ENCODE results near the gene KYNU.

DNA sequence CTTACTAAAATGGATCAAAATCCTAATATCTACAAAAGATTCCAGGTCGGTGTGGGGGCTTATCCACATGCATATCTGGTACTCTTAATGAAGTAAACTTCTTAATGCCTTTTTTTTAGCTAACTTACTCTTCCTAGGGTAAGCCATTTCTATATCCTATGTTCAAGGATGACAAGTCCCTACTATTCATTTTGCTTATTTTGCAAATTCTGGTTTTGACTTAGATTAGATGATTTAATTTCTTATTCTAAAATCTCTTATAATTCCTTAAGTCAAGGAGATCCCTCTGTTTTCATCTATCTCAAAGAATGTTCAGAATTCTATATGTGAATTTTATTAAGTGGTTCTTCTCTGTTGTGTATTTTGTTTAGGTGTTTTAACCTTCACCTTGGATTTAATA lies 79.7 kb downstream of the KYNU start:
- no peak for TF ChIP-seq POLR2A (IDR thresholded peaks at IDR 0.05; ENCODE audit: low read depth, low read length)
- no peak for TF ChIP-seq POLR2AphosphoS5 (IDR thresholded peaks at IDR 0.05; ENCODE audit: low read depth, low read length)
- TF ChIP-seq TAF1 (IDR thresholded peaks at IDR 0.05; ENCODE audit: low read depth, low read length), result no peak
- TF ChIP-seq SPI1 (IDR thresholded peaks at IDR 0.05; ENCODE audit: low read depth, low read length), result no peak
- TF ChIP-seq PAX5 (IDR thresholded peaks at IDR 0.05; ENCODE audit: insufficient read depth, low read length, severe bottlenecking), result no peak

Data from GM12891 (cell line).